Measurements from ENCODE around the gene TRAK1. TPM values are rescaled to one million over a fixed set of nuclear protein-coding genes. Genes with fewer than 3 reads are reported as not detected.

Gene TRAK1
- total RNA-seq, 2 donors from 2014 or later, result 32.3 to 48.0 TPM

DNA sequence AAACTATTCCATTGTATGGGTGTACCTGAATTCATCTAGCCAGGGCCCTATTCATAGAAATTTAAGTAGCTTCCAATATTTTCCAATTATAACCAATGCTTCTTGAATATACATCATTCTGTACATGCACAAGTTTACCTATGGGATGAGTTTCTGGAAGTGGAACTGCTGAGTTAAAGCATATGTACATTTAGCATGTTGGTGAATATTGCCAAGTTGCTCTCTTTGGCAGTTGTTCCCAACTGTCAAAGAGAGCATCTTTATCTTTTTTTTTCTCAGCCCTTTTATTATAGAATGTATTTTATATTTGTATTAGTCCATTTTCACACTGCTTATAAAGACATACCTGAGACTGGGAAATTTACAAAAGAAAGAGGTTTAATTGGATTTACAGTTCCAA, 183.1 kb downstream of the TRAK1 start:
- ATAC-seq (no peak), DNase-seq (ENCODE audit: low spot score) (no peak)
- H3K36me3 Mint-ChIP-seq, result peaks cover 2% of the 10 kb centered on the region
- no peak overlapping the region for H3K27ac Mint-ChIP-seq
- H3K4me3 Mint-ChIP-seq, result no peak overlapping the region
- H3K27me3 Mint-ChIP-seq, result peaks cover 22 to 34% of the 10 kb centered on the region in 2 donors
- H3K4me1 Mint-ChIP-seq (ENCODE audit: low read depth in 2 of 2), result no peaks in the 10 kb centered on the region
- H3K9me3 Mint-ChIP-seq, result peaks cover 4% of the 10 kb centered on the region

DNA sequence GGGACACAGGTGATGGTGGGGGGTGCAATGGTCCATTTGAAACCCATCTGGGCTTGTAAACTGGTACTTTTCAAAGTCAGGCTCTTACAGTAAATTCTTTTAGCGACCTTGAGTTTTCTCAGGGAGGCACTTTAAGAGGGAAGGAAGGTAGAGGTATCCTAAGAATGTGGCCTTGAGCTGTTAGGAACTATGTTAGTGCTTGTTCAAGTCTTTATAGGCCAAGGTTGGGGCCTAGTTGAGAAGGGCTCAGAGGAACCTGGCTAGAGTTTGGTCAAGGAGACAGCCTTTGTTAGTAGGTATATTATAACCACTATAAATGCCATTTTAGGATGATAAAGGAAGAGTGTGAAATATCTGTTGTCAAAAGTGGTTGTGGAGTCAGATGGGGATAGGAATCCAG, 184.1 kb downstream of the TRAK1 start:
- no peak for ATAC-seq
- Mint-ChIP-seq H3K4me3 (no peak overlapping the region), H3K9me3 (peaks cover 9% of the 10 kb centered on the region), H3K27ac (no peak overlapping the region), H3K4me1 (ENCODE audit: low read depth in 2 of 2) (no peaks in the 10 kb centered on the region), H3K27me3 (peaks cover 19 to 31% of the 10 kb centered on the region in 2 donors), H3K36me3 (peaks cover 8% of the 10 kb centered on the region)
- no peak for DNase-seq (ENCODE audit: low spot score)

Other genes with a start within 250 kb of the TRAK1 start
- 10 to 100 TPM; 11.1 to 29.9 TPM for gene ULK4, start 129.3 kb upstream of the TRAK1 start, total RNA-seq
- gene CCK, start 174.8 kb downstream of the TRAK1 start, total RNA-seq, result not detected